Fibroblast of skin of left quadriceps (primary cell): ENCODE data around the gene TBC1D5.

Experiments
- DNase-seq, 2 experiments: peaks; one replicate each; pipeline ENCODE4 v3.0.0-alpha.2; 2013; ENCODE audit warnings: low read depth in 2 of 2

TBC1D5 gene

DNA sequence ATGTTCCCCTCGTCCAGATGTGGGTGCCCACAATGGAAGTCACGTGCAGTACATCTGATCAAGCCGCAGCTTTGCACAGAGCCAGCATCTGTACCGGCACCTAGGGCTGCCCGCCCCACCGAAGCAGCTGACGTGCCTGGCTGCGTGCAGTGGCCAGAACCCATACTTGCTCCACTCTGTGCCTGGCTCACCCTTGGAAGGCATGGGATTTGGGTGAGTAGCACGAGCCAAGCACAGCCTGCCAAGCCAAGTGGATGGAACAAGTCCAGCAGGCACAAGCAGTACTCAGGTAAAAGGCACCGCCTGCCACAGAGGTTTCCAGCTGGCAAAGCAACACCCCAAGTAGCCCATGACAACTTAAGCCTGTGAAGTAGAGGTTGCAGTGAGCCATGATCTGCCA is 261.3 kb downstream of the TBC1D5 start:
- DNase-seq, result no peak

- DNase-seq, result no peak
Measured at GRCh38 chr3:17479681-17480405, 262.6 kb downstream of the TBC1D5 start.

DNA sequence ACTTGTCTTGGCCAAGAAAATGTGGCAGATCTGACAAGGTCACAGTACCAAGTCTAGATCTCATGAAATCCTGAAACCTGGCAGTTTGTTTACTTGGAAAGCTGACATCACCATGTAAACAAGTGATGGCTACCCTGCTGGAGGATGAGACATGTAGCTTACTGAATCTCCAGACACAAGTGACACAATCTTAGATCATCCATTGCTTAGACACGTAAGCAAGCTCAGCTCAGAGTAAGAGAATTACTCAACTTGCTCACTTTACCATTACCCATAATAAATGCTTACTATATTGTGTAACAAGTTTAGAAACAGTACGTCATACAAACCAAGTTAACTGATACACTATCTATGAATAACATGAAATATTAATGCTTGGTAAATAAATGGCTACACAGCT is 263.8 kb downstream of the TBC1D5 start:
- DNase-seq, result peak in 1 of 2 experiments; percentile 9

DNA sequence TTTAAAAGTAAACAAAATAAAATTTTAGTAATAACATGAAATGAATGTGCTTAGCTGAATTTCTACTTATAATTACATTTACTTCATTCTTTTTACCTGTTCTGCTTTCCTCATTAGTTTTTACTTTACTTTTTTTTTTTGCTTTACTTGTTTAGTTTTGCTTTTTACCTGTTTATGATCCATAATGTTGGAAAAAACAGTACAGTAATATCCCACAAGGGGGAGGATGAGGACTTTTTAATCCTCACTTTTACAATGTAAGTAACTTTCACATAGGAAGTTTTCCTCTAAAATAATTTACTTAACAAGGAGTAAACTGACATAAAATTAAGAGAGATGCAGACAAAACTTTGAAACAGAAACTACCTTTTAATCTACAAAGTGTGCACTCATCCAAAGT is 268.7 kb downstream of the TBC1D5 start:
- no peak for DNase-seq

GRCh38 chr3:17469954-17470353 is 272.5 kb downstream of the TBC1D5 start:
- DNase-seq, result no peak

DNA sequence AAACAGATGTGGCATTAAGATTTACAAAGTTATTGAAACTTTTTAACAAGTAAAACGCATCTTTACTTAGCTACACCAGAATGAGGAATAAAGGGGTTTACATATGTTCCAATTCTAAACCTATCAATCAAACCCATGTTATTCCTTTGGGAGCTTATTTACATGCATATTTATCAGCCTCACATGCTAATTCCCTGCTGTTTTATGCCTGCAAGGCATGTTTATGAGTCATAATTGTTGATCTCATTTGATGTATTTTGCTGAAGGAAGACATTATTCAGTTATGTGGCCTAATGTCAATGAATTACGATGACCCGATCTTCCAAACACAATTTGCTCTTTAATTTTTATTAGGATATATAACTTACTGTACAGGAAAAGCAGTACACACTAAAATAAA is 272.9 kb downstream of the TBC1D5 start:
- DNase-seq, result peak in 1 of 2 experiments; percentile 16

GRCh38 chr3:17466028-17466427 is 276.4 kb downstream of the TBC1D5 start:
- DNase-seq, result no peak

DNA sequence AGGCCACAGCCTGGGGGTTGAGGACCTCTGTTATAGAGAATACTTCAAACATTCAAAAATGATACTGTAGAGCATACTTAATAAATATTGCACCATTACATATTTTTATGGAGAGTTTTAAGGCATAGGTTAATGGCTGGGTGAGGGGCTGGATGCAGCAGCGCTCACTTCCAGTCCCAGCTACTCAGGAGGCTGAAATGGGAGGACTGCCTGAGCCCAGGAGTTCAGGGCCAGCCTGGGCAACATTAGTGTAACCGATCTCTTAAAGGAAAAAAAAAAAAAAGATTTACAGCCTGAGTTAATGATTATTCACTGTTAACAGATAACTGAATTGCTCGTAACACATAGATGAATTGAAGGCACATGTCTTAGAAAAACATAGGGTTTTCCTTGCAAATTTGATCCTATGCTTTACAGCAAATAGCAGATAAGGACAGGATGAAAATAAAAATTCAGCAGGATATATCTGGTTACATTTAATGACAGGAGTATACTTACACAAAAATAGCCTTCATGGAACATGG is 282.9 kb downstream of the TBC1D5 start:
- no peak for DNase-seq

DNA sequence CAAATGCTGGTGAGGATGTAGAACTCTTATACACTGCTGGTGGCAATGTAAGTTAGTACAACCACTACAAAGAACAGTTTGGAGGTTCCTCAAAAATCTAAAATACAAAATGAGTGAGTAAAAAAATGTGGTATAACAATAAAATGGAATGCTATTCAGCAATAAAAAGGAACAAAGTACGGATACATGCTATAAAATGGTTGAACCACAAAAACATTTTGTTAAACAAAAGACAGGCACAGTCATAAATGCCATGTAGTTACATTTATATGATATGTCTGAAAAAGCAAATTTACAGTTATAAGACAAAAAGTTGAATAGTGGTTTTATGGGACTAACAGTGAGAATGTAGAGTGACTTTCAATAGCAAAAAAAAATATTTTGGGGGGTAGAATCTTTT is 285.8 kb downstream of the TBC1D5 start:
- DNase-seq, result no peak

- DNase-seq, result peak; percentile 41 to 42
Measured at GRCh38 chr3:17456046-17456445, 286.4 kb downstream of the TBC1D5 start.

GRCh38 chr3:17444865-17445264 is 297.6 kb downstream of the TBC1D5 start:
- DNase-seq, result no peak

- no peak for DNase-seq
Measured at GRCh38 chr3:17443142-17443541, 299.3 kb downstream of the TBC1D5 start.

DNA sequence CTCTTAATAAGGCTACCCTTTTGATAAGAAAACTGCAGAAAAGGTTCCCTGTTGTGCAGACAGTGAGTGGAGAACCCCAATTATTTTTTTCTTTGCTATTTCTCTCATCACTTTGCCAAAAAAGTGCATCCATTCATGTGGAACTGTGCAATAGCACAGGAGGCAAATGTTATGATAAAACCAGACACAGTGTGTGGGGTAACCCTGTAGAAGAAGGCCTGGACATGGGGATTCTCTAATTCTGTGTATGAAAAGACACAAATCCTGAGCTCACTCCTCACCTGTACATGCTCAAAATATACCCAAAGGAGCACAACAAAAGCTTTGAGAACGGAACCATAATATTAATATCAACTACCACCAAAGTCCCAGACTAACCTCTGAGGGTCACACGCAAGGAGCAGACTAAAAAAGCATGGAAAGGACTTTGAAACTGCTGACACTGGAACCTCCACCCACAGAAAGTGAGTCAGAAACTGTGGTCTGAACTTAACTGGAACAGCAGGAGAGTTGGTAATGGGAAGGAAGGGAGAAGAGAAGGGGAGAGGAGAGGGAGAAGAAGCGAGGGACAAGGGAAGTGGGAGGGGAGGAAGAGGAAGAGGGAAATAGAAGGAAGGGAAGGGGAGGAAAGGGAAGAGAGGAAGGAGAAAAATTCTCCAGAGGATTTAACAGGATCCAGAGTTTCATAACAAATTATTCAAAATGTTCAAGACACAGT is 299.9 kb downstream of the TBC1D5 start:
- DNase-seq, result no peak

GRCh38 chr3:17433876-17434275 is 308.6 kb downstream of the TBC1D5 start:
- DNase-seq, result no peak

- DNase-seq, result no peak
Measured at GRCh38 chr3:17432236-17432635, 310.2 kb downstream of the TBC1D5 start.

DNA sequence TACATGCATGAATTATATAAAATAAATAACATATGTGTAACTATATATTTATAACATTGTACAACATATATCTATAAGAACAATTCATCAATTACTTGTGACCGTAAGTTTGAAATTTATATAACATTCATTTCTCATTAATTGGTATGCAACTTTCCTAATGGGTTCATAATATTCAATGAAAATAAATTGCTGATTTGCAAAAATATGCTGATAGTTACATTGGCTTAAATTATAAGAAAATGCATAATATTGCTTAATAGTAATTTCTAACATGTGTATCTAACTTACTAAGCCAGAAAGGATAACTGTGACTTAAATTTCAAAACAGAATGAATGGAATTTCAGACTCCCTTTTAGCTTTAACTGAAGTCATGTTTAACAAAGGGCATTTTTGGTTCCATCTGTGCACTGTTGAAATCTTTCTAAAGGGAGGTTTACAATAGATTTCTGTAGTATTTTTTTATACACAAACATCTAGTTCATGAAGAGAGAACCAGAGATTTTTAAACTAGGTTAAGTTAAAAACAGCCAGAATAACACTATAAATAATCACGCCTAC is 310.9 kb downstream of the TBC1D5 start:
- peak; percentile 45 to 46 for DNase-seq

- peak; percentile 16 to 18 for DNase-seq
Measured at GRCh38 chr3:17431004-17431403, 311.4 kb downstream of the TBC1D5 start.

GRCh38 chr3:17430582-17430981 is 311.8 kb downstream of the TBC1D5 start:
- no peak for DNase-seq

- DNase-seq, result no peak
Measured at GRCh38 chr3:17423786-17424536, 318.5 kb downstream of the TBC1D5 start.

DNA sequence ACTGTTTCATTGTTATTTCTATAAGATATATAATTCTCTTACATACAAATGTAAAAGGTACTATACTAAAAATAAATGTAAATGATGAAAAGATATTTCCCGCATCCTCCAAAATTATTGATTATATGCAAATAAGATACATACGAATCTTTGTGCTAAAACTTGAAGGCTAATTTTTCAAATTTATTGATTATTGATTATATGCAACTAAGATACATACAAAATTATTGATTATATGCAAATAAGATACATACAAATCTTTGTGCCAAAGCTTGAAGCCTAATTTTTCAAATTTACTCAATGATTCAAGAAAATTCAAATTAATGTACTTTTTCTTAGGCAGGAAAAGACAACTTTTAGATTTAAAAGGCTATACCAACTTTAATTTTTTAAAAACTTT is 319.8 kb downstream of the TBC1D5 start:
- no peak for DNase-seq

- DNase-seq, result no peak
Measured at GRCh38 chr3:17420668-17421067, 321.8 kb downstream of the TBC1D5 start.

GRCh38 chr3:17412950-17413530 is 329.4 kb downstream of the TBC1D5 start:
- DNase-seq, result peak; percentile 20 to 29
